CD4-positive, alpha-beta T cell treated with Interleukin-1 beta for 1 hour (primary cell): Measurements from ENCODE around the gene RRM2.
A peak's percentile ranks its signal among the peaks of the same experiment; 100 is the strongest.
"Not testable (repeated sequence)": the region's sequence is repeated elsewhere in the genome, so short reads cannot be mapped to it uniquely, and the experiment has no call there.

ENCODE experiments used
- DNase-seq, 2 donors: peaks; one replicate each; pipeline ENCODE4 v3.0.0-alpha.2; 2020 to 2022

RRM2 gene

GRCh38 chr2:10132996-10133647 is 10.6 kb downstream of the RRM2 start:
- DNase-seq = no peak

GRCh38 chr2:10135296-10136089 is 13.0 kb downstream of the RRM2 start:
- no peak for DNase-seq

- no peak for DNase-seq
Observed at GRCh38 chr2:10136101-10136934, 13.8 kb downstream of the RRM2 start.

GRCh38 chr2:10137053-10137843 is 14.7 kb downstream of the RRM2 start:
- no peak for DNase-seq

GRCh38 chr2:10139536-10139935 is 17.0 kb downstream of the RRM2 start:
- no peak for DNase-seq

- no peak for DNase-seq
Observed at GRCh38 chr2:10140841-10141610, 18.5 kb downstream of the RRM2 start.

GRCh38 chr2:10141736-10142639 is 19.4 kb downstream of the RRM2 start:
- DNase-seq = peak; percentile 18 to 32

GRCh38 chr2:10142640-10142965 is 20.1 kb downstream of the RRM2 start:
- no peak for DNase-seq

- DNase-seq = no peak
Observed at GRCh38 chr2:10144771-10145518, 22.4 kb downstream of the RRM2 start.

- DNase-seq = no peak
Observed at GRCh38 chr2:10145519-10146357, 23.2 kb downstream of the RRM2 start.

- no peak for DNase-seq
Observed at GRCh38 chr2:10146366-10147005, 23.9 kb downstream of the RRM2 start.

GRCh38 chr2:10147050-10147660 is 24.6 kb downstream of the RRM2 start:
- DNase-seq = not testable (repeated sequence)

GRCh38 chr2:10148268-10148667 is 25.7 kb downstream of the RRM2 start:
- DNase-seq = no peak

GRCh38 chr2:10149635-10150034 is 27.1 kb downstream of the RRM2 start:
- DNase-seq = no peak

- no peak for DNase-seq
Observed at GRCh38 chr2:10150436-10150835, 27.9 kb downstream of the RRM2 start.

GRCh38 chr2:10151462-10151861 is 28.9 kb downstream of the RRM2 start:
- DNase-seq = no peak

- DNase-seq = no peak
Observed at GRCh38 chr2:10157293-10157692, 34.8 kb downstream of the RRM2 start.

- DNase-seq = no peak
Observed at GRCh38 chr2:10158681-10159080, 36.1 kb downstream of the RRM2 start.
